SH-SY5Y (cell line): ENCODE data around the gene SCAF4.

Experiments used
- GATA2 ChIP-seq: IDR thresholded peaks from 2 replicates; pipeline ENCODE4 v1.6.1; 2011; ENCODE audit warnings: mild to moderate bottlenecking, low read depth, low read length
- GATA3 ChIP-seq: IDR thresholded peaks from 2 replicates; pipeline ENCODE4 v1.6.1; 2011; ENCODE audit warnings: low read depth, mild to moderate bottlenecking, low read length, moderate library complexity

SCAF4 gene

GRCh38 chr21:31752967-31753366 is 21.0 kb upstream of the SCAF4 start:
- TF ChIP-seq GATA3: peak; percentile 92
- peak; percentile 90 for TF ChIP-seq GATA2

- TF ChIP-seq GATA3 (no peak), GATA2 (no peak)
These were observed 20.4 kb upstream of the SCAF4 start for GRCh38 chr21:31752352-31752751.

- TF ChIP-seq GATA2: no peak
- TF ChIP-seq GATA3: no peak
These were observed 18.9 kb upstream of the SCAF4 start for GRCh38 chr21:31750843-31751242.

GRCh38 chr21:31744182-31744800 is 12.4 kb upstream of the SCAF4 start:
- TF ChIP-seq GATA2: no peak
- TF ChIP-seq GATA3: no peak

- TF ChIP-seq GATA3: no peak
- TF ChIP-seq GATA2: no peak
These were observed 11.8 kb upstream of the SCAF4 start for GRCh38 chr21:31743712-31744111.

- TF ChIP-seq GATA2 (no peak), GATA3 (no peak)
These were observed 9.2 kb upstream of the SCAF4 start for GRCh38 chr21:31741116-31741515.

GRCh38 chr21:31735511-31735992 is 3.6 kb upstream of the SCAF4 start:
- TF ChIP-seq GATA2: no peak
- no peak for TF ChIP-seq GATA3

GRCh38 chr21:31733551-31734149 is 1.7 kb upstream of the SCAF4 start:
- TF ChIP-seq GATA3 (0 out of 2 replicates have a peak, but pooled peaks have one; percentile 25), GATA2 (peak; percentile 51; the same call in 1 of the 2 replicates)

GRCh38 chr21:31732597-31733550 is 956 bp upstream of the SCAF4 start:
- TF ChIP-seq GATA3: no peak
- no peak for TF ChIP-seq GATA2

GRCh38 chr21:31731056-31731856 is 662 bp downstream of the SCAF4 start:
- TF ChIP-seq GATA3: no peak

- TF ChIP-seq GATA2 (no peak), GATA3 (no peak)
These were observed 1.2 kb downstream of the SCAF4 start for GRCh38 chr21:31730712-31731055.

GRCh38 chr21:31729622-31730343 is 2.1 kb downstream of the SCAF4 start:
- no peak for TF ChIP-seq GATA3
- no peak for TF ChIP-seq GATA2

- no peak for TF ChIP-seq GATA2
- no peak for TF ChIP-seq GATA3
These were observed 3.0 kb downstream of the SCAF4 start for GRCh38 chr21:31728952-31729351.

- no peak for TF ChIP-seq GATA2
- no peak for TF ChIP-seq GATA3
These were observed 3.7 kb downstream of the SCAF4 start for GRCh38 chr21:31728191-31728590.
